Stimulated activated CD4-positive, alpha-beta T cell treated with anti-CD3 and anti-CD28 coated beads, Interleukin-15, amount 100 ng/mL, for 48 hours (primary cell): ENCODE results near the gene RMP24.
"Not testable (repeated sequence)": the region's sequence is repeated elsewhere in the genome, so short reads cannot be mapped to it uniquely, and the experiment has no call there.

Experiments
- DNase-seq, 2 donors: peaks; one replicate each; pipeline ENCODE4 v3.0.0-alpha.2; 2020; ENCODE audit warnings: low read depth in 2 of 2

Gene RMP24

DNA sequence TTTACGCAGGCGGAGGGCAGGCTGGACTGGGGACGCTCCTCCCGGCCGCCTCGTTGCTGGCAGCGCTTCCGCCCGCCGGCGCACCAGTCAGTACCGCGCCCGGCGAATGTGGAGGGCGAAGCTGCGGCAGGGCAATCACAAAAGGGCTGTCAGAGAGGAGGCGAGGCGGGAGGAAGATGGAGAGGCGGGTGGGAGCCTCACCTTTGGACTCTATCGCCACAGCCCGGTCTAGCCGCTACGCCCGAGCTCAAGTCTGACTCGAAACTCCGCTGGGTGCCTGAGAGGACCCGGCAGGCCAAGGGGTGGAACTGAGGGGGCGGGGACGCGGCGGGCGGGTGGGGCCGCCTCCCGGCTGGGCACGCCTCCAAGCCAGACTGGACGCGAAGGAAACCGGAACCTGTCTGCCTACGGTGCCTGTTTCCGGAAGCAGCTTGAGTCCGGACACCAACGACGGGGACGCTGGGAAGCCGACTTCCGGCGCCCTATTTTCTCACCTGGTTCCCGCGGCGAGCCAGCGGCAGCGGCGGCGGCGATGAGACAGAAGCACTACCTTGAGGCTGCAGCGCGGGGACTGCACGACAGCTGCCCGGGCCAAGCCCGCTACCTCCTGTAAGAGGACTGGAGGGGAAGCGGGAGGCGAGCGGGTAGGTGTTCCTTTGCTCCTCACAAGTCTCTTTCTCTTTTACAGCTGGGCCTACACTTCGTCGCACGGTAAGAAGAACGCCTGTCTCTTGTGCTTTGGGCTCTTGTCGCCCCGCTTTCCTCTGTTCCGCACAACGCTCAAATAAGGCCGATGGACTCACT, at the start of gene RMP24:
RMP24 (plus strand) TSS at position 483 of the 804 bp plus-strand sequence.
- peak; percentile 88 to 90 for DNase-seq

DNA sequence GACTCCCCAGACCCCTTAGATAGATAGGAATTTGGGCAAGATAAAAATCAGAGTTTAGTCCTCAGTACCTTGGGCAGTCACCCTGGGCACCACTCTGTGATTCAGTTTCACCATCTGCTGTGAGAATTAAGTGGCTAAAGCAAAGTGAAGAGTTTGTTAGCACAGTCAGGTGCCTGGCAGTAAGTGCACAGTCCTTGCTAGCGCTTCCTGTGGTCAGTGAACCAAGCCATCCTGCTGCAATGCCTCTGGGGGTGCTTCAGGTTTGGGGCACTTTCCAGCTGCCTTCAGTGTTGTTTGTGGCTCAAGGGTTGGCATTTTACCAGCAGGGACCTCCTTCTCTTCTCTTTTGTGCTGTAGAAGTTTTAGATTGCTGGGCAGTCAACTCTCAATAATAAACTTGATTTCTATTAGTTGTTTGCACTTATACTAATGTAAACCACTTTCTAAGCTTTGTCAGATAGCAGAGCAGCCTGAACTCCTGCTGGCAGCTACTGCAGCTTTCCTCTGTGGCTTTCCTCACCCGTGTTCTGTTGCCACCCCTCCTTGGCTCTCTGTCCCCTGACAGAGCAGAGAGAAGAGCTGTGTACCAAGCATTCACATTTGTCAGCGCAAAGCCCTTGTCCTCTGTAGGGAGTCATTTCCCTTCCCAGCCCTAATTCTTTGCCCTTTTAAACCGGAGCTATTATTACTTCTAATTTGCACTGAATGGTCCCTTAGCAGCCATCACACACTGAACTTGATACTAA, 48.4 kb upstream of the RMP24 start:
- DNase-seq: no peak

DNA sequence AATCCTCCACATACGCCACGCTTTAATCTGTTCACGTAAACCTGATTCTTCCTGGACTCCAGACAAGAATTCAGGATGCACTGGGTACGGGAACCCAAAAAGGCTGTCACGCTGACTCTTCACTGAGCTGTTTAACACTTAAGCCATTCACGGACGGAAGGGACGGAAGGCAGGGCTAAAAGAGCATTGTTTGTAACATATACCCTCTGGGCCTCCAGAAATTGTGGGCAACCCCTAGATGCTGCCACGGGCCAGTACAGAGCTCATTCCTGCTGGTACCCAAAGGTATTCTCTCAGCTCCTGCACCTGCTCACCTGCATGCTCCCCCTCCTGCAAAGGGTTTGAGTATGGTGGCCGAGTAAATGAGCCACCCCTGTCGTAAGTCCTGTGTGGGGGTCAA, 45.6 kb upstream of the RMP24 start:
- no peak for DNase-seq

DNA sequence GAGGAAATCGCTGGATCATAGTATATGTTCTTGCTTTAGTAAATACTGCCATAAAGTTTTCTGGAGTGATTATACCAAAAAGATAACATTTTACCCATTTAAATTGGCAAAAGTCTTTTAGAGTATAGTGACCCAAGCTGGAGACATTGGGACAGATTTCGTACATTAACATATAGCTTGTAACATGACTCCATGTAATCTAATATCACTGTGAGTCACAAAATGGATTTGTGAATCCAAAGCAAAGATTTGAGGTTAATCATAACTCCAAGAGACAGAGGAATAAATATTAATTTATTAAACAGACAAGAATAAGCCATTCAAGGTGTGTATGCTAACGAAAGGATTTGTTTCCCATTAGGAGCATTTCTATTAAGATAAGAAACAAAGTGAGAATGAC, 45.0 kb upstream of the RMP24 start:
- no peak for DNase-seq

DNA sequence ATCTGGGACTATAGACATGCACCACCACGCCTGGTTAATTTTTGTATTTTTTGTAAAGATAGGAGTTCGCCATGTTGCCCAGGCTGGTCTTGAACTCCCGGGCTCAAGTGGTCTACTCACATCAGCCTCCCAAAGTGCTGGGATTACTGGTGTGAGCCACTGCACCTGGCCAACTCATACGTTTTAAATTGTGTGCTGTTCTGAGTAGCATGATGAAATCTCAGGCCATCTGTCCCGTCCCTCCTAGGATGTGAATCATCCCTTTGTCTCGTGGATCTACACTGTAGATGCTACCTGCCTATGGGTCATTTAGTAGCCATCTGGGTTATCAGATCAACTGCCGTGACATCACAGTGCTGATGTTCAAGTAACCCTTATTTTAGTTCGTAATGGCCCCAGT, 38.5 kb upstream of the RMP24 start:
- no peak for DNase-seq

DNA sequence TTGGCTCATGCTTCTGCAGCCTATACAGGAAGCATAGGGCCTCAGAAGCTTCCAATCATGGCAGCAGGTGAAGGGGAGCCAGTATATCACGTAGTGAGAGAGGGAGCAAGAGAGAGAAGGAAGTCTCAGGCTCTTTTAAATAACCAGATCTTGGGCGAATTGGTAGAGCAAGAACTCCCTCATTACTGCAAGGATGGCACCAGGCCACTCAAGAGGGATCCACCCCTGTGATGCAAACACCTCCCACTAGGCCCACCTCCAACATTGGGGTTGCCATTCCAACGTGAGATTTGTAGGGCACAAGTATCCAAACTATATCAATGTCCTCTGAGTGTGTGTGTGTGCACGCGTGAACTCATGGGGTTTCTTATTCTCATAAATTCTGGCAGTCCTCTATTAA, 37.6 kb upstream of the RMP24 start:
- DNase-seq: no peak

DNA sequence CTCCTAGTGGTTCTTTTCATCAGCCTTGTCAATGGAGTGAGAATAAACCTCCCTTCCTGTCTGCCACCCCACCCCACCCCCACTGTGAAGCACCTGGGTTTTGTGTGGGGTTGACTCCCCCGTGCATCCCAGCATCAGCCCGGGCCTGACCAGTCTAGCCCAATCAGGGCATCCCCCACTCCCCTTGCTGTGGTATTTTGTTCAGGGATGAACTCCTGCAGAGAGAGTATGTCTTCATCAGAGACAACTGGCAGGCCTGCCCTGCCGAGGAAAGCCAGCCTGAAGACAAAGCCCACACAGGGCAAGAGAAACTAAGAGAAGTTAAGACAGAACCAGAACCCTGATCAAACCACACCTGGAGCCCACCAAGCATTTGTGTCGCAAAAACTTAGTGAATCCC, 36.7 kb upstream of the RMP24 start:
- DNase-seq: no peak

DNA sequence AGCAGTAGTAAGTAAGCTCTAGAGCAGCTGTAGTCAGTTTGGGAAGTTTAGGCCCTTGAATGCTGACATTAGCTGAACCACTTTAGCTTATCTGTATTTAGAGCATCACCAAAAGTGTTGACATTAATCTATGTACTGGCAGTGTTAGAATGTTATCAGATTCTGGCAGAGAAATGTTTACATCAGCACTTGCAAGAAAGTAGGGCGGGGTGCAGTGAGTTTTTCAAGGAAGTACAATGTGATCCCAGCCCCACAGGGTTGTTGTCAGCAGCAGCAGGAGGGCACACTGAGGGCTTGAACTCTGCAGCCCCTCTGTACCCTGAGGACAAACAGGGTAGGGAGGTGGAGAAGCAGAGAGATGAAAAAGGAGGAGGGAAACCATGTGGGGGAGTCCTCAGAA, 35.5 kb upstream of the RMP24 start:
- DNase-seq: no peak

DNA sequence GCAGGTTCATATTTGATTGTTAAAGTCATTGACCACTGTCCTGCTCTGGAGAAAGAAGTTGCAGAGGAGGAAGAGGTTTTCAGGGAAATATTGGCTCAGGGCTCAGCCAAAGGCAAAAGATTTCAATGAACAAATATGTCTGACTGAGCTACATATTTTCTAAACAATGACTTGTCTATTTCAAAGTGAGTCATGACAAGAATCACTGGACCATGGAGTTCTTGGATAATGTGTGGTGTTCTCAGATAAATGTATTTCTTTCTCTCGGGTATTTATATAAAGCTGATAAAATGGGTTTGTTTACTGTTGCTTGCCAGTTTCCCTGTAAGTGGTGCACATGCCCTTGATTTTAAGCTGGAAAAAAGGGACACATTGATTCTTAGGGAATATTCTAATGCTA, 34.3 kb upstream of the RMP24 start:
- no peak for DNase-seq

DNA sequence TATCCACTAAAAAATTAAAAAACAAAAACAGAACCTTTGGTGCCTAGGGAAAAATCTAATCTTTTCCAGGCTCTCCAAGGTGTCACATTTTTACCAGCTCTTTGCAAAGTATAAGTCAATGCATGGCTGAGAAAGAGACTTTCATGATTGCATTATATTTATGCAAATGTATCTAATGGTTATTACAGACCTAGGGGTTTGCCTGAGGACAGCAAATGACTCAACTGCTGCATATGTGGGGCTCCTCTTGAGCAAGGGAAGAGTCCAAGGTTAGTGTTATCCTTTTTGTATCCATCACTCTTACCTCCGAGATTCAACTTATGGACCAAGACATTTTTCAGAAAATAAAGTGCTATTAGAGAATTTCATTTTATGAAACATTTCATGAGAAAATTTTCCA, 33.9 kb upstream of the RMP24 start:
- DNase-seq: no peak

DNA sequence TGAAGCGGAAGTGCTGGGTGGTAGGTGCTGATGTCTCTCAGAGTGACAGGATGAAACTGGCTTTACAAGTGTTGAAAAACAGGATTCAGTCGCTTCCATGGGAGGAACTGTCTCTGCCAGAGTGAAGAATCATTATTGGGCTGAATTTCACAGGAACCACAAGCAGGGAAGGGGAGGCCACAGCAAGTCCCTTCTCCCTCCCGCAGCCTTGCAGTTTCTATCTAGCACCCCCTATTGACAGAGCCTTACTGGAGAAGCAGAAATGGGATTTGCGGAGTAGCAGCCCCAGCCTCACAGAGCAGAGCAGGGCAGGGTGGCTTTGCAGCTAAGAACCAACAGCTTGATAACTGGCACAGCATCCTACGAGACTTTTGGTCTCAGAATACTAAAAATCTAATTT, 33.3 kb upstream of the RMP24 start:
- no peak for DNase-seq

DNA sequence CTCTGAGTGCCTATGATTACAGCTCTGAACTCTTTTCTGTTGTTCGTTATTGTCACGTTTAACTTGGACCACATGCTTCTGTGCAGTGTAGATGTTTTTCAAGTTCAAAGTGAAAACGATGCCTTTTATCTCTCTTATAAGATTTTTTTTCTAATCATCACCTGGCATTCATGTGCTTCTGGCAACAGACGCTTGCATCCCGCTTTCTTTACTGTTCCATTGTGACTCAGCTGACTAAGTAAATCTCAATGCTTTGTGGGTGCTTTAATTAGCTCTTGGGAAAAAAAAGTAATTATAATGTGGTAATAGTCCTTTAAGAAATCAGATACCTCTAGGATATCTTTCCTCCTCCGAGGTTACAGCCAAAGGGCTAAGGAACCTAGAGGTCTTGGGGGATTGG, 31.2 kb upstream of the RMP24 start:
- no peak for DNase-seq

DNA sequence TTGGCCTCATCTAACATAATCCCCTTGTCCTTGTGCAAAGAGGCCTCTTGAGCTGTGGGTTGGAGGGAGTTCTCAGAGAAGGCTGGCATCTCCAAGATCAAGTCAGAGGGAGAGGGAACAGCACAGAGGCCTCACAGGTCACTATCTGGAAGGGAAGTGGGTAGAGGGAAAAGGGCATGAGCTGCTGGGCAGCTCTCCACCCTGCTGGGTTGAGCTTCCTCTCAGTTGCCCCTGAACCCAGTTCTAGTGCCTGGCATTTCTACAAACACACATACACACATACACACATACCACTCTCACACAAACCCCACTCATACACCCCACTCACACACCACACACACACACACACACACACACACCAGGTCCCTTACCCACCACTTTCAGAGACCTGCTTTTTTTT, 30.3 kb upstream of the RMP24 start:
- no peak for DNase-seq

DNA sequence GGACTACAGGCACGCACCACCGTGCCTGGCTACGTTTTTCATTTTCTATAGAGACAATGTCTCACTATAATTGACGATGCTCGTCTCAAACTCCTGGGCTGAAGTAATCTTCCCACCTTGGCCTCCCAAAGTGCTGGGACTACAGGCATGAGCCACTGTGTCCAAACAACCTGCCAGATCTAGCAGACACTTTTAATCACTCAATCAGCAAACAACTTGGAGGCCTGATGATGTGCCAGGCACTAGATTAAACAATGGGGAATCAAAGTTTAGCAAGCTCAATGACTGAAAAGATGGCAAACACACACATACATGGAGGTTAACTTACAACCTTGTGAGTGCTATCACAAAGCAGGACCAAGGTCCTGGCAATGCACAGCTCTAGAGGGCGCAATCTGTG, 29.8 kb upstream of the RMP24 start:
- DNase-seq: no peak

DNA sequence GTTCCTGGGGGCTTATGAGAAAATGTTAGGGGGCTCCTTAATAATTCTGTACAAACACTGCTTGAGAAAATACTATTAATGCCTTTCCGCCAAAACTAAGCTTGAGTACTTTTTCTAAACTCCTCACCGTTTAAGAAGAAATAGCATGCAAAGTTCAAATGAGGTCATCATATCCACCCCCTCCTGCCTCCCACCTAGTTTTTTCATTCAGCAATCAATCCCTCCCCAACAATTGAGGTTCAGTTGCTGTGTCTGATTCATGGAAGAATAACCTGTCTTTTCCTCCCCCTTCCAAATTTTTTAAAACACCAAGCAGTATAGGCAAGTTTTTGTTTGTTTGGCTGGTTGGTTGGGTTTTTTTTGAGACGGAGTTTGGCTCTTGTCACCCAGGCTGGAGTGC, 24.4 kb upstream of the RMP24 start:
- no peak for DNase-seq

DNA sequence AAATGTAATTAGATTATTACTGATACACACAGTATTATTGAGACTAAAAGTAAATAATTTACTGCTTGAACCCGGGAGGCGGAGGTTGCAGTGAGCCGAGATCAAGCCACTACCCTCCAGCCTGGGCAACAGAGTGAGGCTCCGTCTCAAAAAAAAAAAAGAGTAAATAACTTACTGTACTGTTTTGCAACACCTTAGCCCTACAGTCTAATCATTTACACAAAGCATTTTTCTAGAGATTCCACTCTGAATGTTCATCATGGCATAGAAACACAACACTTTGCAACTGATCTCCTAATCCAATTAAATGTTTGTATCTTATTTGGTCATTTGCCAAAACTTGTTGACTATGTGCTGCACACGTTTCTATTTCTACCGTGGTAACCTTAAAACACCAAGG, 23.4 kb upstream of the RMP24 start:
- DNase-seq: no peak

DNA sequence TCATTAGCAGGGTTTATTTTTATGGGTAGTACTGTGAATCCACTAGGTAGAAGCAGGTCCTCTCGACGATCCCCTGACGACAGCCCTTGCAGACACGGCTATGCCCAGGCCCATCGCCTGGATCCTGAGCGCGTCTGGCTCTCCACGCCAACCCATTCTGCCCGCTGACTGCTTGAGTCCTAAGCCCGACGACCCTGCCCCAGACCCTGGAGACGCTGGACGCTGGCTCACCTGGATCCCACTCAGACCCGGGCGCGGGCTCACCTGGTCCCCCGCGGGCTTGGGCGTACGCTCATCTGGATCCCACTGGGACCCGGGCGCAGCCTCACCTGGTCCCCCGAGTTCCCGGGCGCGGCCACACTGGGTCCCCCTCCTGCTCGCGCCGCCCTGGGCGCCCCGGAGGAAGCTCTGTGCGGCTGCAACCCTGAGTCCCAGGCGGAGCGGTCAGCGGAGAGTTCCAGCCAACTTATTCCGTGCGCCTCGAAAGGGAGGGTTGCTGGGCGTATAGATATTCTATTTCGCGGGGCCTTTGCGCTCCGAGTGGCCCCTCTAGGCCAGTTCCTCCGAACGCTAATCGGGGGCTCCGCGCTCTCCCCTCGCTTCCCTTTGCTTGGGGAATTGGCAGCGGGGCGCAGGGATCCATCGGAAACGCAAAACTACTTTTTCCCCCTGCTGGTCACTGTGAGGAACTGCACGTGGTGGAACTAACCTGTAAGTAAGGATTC, 22.4 kb upstream of the RMP24 start:
- DNase-seq: no peak

DNA sequence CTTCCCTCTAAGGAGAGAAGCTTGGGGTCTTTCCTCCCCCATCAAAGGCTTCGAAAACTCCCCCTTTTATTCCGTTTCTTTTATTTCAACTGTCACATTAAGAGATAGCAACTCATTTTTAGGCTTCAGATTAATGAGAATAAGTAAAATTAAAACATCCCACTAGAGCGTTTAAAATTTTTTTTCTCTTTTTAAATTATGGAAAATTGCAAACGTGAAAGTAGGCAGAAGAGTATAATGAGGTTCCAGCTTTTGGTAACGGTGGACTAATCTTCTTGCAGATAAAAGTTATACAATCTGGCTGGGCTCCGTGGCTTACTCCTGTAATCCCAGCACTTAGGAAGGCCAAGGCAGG, 21.9 kb upstream of the RMP24 start:
- DNase-seq: no peak

DNA sequence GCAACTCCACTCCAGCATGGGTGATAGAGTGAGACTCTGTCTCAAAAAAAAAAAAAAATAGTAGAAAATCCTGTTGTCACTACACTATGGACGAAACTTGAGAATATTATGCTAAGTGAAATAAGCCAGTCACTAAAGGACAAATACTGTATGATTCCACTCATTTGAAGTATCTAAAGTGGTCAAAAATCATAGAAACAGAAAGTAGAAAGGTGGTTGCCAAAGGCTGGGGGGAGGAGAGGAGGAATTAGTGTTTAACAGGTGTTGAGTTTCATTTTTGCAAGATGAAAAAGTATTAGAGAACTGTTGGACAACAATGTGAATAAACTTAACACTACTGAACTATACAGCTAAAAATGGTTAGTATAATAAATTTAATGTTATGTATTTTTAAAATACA, 18.8 kb upstream of the RMP24 start:
- DNase-seq: no peak

DNA sequence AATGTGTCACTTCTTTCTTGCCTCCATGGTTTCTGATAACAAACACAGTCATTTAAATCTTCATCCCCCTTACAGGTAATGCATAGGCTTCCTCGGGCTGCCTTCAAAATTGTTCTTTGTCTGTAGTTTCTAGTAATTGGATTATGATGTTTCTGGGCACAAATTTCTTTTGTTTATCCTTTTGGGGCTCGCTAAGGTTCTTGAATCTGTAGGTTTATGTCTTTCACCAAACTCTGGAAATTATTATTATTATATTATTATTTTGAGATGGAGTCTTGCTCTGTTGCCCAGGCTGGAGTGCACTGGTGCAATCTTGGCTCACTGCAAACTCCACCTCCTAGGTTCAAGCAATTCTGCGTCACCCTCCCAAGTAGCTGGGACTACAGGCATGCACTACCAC, 16.3 kb upstream of the RMP24 start:
- DNase-seq: no peak

DNA sequence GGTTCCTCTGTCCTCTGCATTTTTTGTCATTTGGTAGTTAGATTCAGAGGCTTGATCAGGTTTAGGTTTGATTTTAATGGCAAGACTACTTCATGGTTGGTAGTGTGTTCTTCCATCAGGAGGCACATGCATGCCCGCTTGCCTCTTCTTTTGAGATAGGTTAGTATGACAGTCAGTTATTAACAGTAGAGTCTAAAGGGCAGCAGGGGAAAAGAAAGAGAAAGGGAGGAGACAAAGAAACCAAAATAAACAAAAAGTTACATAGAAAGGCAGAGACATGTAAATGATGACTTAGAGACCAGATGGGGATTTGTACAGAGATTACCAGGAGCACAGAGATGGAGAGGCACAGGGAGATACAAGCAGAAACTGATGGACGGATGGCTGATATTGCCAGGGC, 10.2 kb upstream of the RMP24 start:
- no peak for DNase-seq

DNA sequence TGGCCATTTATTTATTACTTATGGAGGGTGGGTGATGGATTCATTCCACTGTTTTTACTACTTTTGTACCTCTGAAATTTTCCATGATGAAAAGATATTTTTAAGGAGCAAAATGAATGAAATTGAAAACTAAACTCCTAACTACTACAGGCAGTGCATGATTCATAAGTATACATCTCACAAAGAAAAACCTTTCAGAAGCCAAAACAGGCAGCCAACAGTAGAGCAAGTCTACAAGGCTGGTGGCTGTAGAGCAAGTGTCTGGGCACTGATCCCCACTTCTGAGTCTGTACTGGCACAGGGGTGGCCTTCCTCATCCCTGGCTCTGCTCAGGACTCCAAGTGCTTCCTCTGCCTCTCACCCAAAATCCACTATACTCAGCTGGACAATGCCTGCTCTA, 8.2 kb upstream of the RMP24 start:
- DNase-seq: no peak

DNA sequence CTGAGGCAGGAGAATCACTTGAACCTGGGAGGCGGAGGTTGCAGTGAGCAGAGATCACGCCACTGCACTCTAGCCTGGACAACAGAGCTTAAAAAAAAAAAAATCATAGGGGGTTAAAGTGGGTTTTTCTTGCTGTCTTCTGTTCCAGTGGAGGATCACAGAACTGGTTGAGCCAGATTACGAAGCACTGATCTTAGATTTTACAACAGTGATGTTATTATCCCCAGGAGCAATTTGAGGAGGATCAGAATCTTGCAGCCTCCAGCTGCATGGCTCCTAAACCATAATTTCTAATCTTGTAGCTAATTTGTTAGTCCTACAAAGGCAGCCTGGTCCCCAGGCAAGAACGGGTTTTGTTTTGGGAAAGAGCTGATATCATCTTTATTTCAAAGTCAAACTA, 4.6 kb upstream of the RMP24 start:
- DNase-seq: not testable (repeated sequence)
